HG02642 (cell line): ENCODE measurements around the gene KCNC1.
A peak's percentile ranks its signal among the peaks of the same experiment; 100 is the strongest.

Experiments
- ATAC-seq: cut with Tn5 transposase; IDR thresholded peaks from one replicate; pipeline ENCODE4 v1.9.1; 2021; ENCODE audit warnings: mild to moderate bottlenecking; ENCODE audit not compliant: unreplicated experiment, poor library complexity

The KCNC1 gene

GRCh38 chr11:17714356-17714854 is 20.2 kb upstream of the KCNC1 start:
- ATAC-seq, result no peak

- no peak for ATAC-seq
Measured at GRCh38 chr11:17714870-17715269, 19.7 kb upstream of the KCNC1 start.

GRCh38 chr11:17716807-17717206 is 17.8 kb upstream of the KCNC1 start:
- no peak for ATAC-seq

- ATAC-seq, result no peak
Measured at GRCh38 chr11:17718015-17718414, 16.6 kb upstream of the KCNC1 start.

- ATAC-seq, result no peak
Measured at GRCh38 chr11:17718510-17718962, 16.0 kb upstream of the KCNC1 start.

GRCh38 chr11:17719028-17719937 is 15.3 kb upstream of the KCNC1 start, which contains the start of gene MYOD1:
Gene MYOD1 (plus strand): TSS chr11:17719571. CDS start chr11:17719783, 212 bp downstream.
- ATAC-seq, result no peak

- no peak for ATAC-seq
Measured at GRCh38 chr11:17719938-17720795, 14.4 kb upstream of the KCNC1 start.

- no peak for ATAC-seq
Measured at GRCh38 chr11:17720796-17721171, 13.8 kb upstream of the KCNC1 start.

- no peak for ATAC-seq
Measured at GRCh38 chr11:17721242-17721999, 13.2 kb upstream of the KCNC1 start.

GRCh38 chr11:17722000-17722643 is 12.5 kb upstream of the KCNC1 start:
- ATAC-seq, result no peak

GRCh38 chr11:17724020-17724908 is 10.3 kb upstream of the KCNC1 start:
- ATAC-seq, result no peak

GRCh38 chr11:17725174-17725573 is 9.4 kb upstream of the KCNC1 start:
- ATAC-seq, result no peak

GRCh38 chr11:17730137-17730536 is 4.4 kb upstream of the KCNC1 start:
- no peak for ATAC-seq

- ATAC-seq, result peak; percentile 79
Measured at GRCh38 chr11:17730608-17731462, 3.7 kb upstream of the KCNC1 start.

GRCh38 chr11:17733261-17733660 is 1.3 kb upstream of the KCNC1 start:
- ATAC-seq, result no peak

- ATAC-seq, result no peak
Measured at GRCh38 chr11:17734986-17735817, 621 bp downstream of the KCNC1 start.
